Activated CD4-positive, CD25-positive, alpha-beta regulatory T cell treated with anti-CD3 and anti-CD28 coated beads, Interleukin-2, amount 50 U/mL, for 16 hours (primary cell): ENCODE results near the gene SMIM21.

Experiments used
- DNase-seq: peaks from one replicate; pipeline ENCODE4 v3.0.0-alpha.2; 2020; ENCODE audit warnings: low read depth, low spot score

SMIM21 gene

GRCh38 chr18:75377258-75377657 lies 50.2 kb downstream of the SMIM21 start:
- DNase-seq: no peak

- DNase-seq: no peak
Measured at GRCh38 chr18:75376004-75376403, 51.5 kb downstream of the SMIM21 start.

DNA sequence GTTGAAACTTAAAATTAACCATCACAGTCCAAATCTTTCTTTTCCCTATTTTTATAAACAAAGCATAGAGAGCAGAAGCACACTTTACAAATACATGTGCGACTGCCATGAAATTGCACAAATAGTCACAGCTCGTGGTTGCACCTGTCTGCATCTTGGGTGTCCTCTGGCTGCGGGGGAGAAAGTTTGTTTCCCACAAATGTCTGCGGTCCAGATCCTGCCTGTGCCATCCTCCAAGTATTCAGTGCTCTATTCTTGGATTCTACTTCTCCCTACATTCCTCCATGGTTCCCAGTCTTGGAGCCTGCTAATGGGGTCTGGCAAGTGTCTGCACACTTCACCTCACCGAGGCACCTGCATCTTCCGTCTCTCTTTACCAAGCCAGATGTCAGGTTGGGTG lies 52.2 kb downstream of the SMIM21 start:
- DNase-seq: no peak

DNA sequence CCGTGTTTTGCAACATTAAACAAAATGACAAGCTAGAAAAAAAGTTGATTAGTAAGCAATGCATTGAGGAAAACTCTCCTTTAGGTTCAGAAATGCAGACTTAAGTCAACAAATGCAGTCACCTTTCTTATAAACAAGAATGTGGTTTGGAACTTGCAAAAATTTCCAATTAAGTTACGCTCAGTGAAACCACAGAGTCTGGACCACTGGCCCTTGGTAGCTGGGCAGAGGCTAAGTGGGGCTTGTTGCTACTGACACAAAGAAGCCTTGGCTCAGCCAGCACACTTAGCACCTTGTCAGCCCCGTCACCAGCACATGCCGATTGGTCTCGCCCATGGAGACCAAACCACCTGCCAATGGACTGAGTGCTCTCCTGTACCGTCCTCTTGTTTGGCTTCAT lies 53.0 kb downstream of the SMIM21 start:
- DNase-seq: no peak

- no peak for DNase-seq
Measured at GRCh38 chr18:75369026-75369721, 58.3 kb downstream of the SMIM21 start.

- DNase-seq: no peak
Measured at GRCh38 chr18:75365837-75366236, 61.7 kb downstream of the SMIM21 start.

DNA sequence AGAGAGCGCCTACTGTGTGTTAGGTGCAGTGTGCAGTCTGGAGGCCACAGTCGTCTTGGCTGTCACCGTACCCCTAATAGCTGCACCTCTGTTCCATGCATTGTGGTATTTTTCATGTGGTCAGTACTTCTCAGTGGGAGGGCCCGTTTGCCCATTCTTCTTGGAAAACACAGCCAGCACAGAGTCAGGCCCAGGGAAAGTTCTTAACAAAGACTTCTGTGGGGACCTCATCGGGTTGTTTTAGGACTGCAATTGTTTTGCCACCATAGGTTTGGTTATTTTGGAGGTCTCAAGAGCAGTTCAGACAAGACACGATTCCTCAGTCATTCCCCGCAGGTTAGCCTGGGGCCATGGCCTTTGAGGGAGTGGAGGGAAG lies 62.3 kb downstream of the SMIM21 start:
- DNase-seq: no peak

DNA sequence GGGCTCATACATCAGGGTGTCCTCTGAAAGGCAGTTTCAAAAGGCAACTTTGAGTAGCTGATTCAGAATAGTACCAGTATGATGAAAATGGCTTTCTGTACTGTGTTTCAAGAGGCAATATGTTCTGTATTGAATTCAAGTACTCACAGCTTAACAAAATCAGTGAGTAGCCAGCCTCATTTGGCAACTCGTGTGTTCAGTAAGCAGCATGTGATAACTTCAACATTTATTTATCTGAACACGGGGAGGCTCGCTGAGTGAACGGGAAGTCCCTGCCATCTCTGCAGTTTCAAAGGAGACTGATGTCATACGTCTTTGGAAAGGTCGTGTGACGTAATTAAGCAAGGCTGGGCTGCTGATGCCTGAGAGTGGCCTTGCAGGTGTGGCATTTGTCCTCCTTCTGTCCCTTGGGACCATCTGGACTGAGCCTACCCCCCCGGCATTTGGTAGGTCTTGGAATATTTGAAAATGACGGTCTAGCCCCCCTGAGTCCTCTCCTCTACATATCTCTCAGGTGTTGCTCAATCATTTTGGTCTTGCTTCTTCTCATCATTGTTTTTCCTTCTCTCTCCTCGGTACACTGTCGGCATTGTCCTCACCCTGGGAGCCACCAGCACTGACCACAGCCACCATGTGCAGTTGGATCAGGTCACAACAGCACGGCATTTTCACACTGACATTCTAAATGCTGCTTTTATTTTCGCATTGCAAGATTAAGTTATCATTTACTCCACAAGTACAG lies 62.8 kb downstream of the SMIM21 start:
- DNase-seq: no peak

DNA sequence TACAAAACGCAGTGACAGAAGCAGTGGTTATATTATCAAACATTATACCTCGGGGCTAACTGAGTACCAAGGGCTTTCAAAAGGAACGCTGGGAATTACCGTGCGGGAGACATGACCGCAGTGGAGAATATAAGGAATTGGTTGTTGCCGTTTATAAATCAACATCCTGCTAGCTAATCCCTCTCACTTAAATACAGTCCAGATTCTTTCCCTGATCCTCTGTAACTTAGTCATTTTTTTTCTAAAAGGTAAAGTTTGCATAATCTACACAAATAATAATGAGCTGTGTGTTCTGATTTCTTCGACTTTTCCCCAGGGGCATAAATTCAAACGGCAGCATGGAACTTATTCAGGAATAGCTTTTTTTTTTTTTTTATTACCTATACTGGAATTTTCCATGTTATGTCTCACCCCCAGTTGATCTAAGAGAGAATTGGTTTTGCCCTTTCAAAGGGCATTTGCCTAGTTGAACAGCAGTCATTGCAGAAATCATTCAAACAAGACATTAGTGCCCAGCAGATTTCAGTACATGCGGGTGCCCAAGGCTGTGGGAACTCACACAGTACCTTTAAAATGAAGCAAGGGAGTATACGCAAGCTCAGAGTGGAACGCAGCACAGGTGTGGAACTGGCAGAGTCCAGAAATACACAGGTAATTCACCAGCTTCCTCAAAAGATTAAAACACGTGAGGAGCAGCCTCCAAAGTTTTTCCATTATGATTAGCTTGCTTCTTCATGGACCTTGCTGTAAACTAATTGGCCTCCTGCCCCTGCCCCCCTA lies 63.9 kb downstream of the SMIM21 start:
- no peak for DNase-seq

DNA sequence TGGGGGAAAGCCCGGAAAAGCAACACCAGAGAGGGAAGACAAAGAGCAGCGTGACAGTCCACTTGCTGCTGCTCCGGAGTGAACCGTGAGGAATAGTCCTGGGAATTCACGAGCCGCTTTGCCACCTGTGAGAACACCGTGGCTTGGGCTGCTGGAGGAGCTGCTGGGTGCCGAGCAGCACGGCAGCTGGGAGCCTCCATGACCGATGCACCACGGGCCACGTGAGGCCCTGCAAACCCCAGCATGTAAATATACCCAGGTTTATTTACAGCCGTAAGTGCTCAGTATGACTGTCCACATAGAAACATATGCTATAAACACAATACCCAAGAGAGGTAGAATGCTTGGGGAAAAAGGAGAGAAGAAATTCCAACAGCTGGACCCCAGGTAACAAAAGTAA lies 65.1 kb downstream of the SMIM21 start:
- no peak for DNase-seq

- no peak for DNase-seq
Measured at GRCh38 chr18:75360941-75361340, 66.6 kb downstream of the SMIM21 start.

GRCh38 chr18:75360215-75360614 lies 67.3 kb downstream of the SMIM21 start:
- DNase-seq: no peak
